CD4-positive, alpha-beta T cell treated with Interferon gamma for 1 hour (primary cell): ENCODE measurements around the gene STIM1.

Experiments
- DNase-seq: peaks from one replicate; pipeline ENCODE4 v3.0.0-alpha.2; 2020

The STIM1 gene

GRCh38 chr11:4138497-4138896 is 283.0 kb downstream of the STIM1 start:
- DNase-seq = no peak

DNA sequence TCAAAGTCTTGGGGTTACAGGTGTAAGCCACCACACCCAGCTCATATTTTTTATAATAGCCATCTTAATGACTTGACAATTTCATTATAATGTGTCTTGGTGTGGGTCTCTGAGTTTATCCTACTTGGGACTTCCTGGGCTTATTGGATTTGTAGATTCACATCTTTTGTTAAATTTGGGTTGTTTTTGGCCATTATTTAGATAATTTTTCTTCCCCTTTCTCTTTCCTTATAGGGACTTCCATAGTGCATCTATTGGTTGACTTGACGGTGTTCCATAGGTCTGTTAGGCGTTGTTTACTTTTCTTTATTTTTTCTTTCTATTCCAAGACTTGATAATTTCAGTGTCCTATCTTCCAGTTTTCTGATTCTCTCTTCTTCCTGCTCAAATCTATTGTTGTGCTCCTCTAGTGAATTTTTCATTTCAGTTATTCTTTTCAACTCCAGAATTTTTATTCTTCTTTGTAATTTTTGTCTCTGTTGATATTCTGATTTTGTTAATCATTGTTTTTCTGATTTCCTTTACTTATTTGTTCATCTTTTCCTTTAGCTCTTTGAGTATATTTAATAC is 284.7 kb downstream of the STIM1 start:
- DNase-seq = no peak
